Esophagus muscularis mucosa (tissue), 4 donors: Measurements from ENCODE around the gene RAB15.

Experiments used
- EP300 ChIP-seq: sonication (generic); formaldehyde crosslinking; IDR thresholded peaks from one replicate; pipeline ENCODE4 v1.6.1; 2017; ENCODE audit warnings: antibody characterized with exemption
- POLR2A ChIP-seq: fragments of 450-650 bp; IDR thresholded peaks from one replicate; pipeline ENCODE4 v1.6.1; 2017; ENCODE audit warnings: antibody characterized with exemption, moderate library complexity, mild to moderate bottlenecking, low read depth
- POLR2AphosphoS5 ChIP-seq, 2 donors: sonication (generic); formaldehyde crosslinking; IDR thresholded peaks; one replicate each; pipeline ENCODE4 v1.6.1; 2017; ENCODE audit warnings: antibody characterized with exemption in 2 of 2
- TF ChIP-seq, protein P1 (sequence below), 3 experiments: fragments of 200-600 bp in 2 of 3; fragments of 450-650 bp in 1 of 3; sonication (generic) in 2 of 3; IDR thresholded peaks; one replicate each; pipeline ENCODE4 v1.5.1; 2017 to 2019; ENCODE audit warnings: antibody characterized with exemption in 3 of 3, mild to moderate bottlenecking in 2 of 3, moderate library complexity in 1 of 3

DNA sequence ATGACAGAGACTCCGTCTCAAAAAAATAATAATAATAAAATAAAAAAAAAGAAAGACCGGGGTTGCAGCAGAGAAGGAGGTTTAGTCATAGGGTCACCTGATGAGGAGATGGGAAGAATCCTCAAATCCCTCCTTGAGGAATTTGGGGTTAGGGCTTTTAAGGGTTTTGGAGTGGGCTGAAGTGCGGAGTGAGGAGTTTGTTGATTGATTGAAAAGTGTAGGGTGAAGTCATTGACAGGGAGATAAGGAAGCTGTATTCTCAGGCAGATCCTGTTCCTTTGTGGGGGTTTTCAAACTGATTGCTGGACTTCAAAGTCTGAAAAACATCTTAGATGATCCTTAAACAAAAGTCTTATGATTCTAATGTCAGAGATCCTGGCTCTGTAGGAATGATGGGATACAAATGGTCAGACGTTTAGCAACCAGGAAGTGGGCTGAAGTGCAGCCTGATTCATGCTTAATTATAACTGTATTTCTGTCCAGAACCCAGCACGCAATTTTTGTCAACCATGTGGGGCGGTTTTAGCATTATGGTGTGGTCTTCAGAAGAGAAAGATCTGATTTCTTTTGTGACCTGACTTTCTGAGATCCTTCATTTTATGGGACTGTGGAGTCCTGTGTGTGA lies 30.6 kb upstream of the RAB15 start:
- TF ChIP-seq, protein P1, sequence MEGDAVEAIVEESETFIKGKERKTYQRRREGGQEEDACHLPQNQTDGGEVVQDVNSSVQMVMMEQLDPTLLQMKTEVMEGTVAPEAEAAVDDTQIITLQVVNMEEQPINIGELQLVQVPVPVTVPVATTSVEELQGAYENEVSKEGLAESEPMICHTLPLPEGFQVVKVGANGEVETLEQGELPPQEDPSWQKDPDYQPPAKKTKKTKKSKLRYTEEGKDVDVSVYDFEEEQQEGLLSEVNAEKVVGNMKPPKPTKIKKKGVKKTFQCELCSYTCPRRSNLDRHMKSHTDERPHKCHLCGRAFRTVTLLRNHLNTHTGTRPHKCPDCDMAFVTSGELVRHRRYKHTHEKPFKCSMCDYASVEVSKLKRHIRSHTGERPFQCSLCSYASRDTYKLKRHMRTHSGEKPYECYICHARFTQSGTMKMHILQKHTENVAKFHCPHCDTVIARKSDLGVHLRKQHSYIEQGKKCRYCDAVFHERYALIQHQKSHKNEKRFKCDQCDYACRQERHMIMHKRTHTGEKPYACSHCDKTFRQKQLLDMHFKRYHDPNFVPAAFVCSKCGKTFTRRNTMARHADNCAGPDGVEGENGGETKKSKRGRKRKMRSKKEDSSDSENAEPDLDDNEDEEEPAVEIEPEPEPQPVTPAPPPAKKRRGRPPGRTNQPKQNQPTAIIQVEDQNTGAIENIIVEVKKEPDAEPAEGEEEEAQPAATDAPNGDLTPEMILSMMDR (IDR thresholded peaks at IDR 0.05) = no peak
- TF ChIP-seq POLR2AphosphoS5 (IDR thresholded peaks at IDR 0.05) (no peak), POLR2A (no peak), EP300 (no peak)
